ENCODE data around the gene DOCK1.

The DOCK1 gene

DNA sequence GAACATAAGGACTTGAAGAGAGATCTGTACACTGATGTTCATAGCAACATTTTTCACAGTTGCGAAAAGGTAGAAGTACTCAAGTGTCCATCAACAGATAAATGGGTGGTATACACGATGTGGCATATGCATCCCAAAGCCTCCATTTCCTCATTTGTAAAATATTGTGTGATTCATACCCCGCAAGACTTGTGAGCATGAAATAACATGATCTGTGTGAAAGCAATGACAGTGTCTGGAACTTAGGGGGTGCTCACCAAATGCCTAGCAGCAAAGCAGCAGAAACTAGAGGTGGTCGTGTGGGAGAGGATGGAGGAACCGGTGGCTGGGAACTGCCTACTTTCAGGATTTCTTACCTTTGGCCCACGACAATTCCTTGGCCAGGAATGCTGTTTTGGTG is 426.5 kb downstream of the DOCK1 start:
- no peaks in the 10 kb centered on the region for H3K4me1 Mint-ChIP-seq
- H3K27me3 Mint-ChIP-seq (ENCODE audit: low read depth, poor library complexity) = peaks cover 5% of the 10 kb centered on the region
- DNase-seq = no peak
- TF ChIP-seq CTCF (IDR thresholded peaks at IDR 0.05) = no peak
- H3K4me3 Mint-ChIP-seq = no peak overlapping the region
- peaks cover 21% of the 10 kb centered on the region for H3K36me3 Mint-ChIP-seq (ENCODE audit: low read depth)
- no peaks in the 10 kb centered on the region for H3K9me3 Mint-ChIP-seq
- H3K27ac Mint-ChIP-seq = no peak overlapping the region

- Mint-ChIP-seq H3K4me3 (no peak overlapping the region), H3K27ac (no peak overlapping the region), H3K27me3 (ENCODE audit: low read depth, poor library complexity) (peaks cover 5% of the 10 kb centered on the region), H3K9me3 (no peaks in the 10 kb centered on the region), H3K36me3 (ENCODE audit: low read depth) (peaks cover 21% of the 10 kb centered on the region), H3K4me1 (peaks cover 3% of the 10 kb centered on the region)
- no peak for DNase-seq
- no peak for TF ChIP-seq CTCF (IDR thresholded peaks at IDR 0.05)
Measured at GRCh38 chr10:127332631-127333030, 427.4 kb downstream of the DOCK1 start.

DNA sequence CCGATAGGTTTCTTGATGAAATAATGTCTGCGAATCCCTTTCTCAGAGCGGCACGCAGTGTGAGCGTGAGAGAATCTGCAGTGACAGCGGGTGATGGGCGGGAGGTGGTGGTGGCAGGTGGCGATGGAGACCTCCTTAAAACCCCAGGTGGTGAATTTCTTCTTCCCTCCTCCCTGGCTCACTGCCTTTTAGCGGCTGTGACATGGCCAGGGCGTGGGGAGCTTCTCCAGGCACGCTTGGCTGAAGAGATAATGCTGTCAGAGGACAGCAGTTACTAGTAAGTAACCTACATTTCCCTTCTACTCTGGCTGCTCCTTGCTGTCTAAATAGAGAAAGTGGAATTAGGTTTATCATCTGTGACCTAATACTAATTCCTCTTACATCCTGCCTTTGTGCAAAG is 432.6 kb downstream of the DOCK1 start:
- no peak overlapping the region for H3K4me3 Mint-ChIP-seq
- H3K27ac Mint-ChIP-seq = no peak overlapping the region
- no peaks in the 10 kb centered on the region for H3K9me3 Mint-ChIP-seq
- H3K36me3 Mint-ChIP-seq (ENCODE audit: low read depth) = no peaks in the 10 kb centered on the region
- DNase-seq = peak; percentile 14
- H3K4me1 Mint-ChIP-seq = peaks cover 30% of the 10 kb centered on the region
- peaks cover 5% of the 10 kb centered on the region for H3K27me3 Mint-ChIP-seq (ENCODE audit: low read depth, poor library complexity)
- no peak for TF ChIP-seq CTCF (IDR thresholded peaks at IDR 0.05)

GRCh38 chr10:127338399-127339110 is 433.3 kb downstream of the DOCK1 start:
- Mint-ChIP-seq H3K27ac (no peak overlapping the region), H3K4me3 (no peak overlapping the region), H3K27me3 (ENCODE audit: low read depth, poor library complexity) (peaks cover 5% of the 10 kb centered on the region), H3K4me1 (peaks cover 30% of the 10 kb centered on the region), H3K9me3 (no peaks in the 10 kb centered on the region), H3K36me3 (ENCODE audit: low read depth) (peaks cover 5% of the 10 kb centered on the region)
- no peak for TF ChIP-seq CTCF (IDR thresholded peaks at IDR 0.05)
- no peak for DNase-seq

DNA sequence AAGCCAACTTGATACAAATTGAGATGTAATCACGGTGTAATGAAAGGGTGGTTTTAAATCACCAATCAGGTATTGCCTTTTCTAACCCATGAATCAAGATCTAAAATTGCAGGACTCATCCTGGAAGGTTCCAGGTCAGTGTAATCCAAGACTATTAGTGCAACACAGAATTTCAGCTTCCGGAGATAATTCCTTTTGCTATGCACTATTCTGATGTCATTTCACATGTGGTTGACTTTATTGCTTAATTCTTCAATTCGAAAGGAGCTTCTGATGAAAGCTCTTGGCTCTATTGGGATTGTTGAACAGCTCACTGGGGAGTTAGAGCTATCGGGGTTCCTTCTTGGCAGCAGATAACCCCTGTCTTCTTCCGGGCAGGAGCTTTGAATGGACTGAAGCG is 438.6 kb downstream of the DOCK1 start:
- H3K4me3 Mint-ChIP-seq = no peak overlapping the region
- no peak for TF ChIP-seq CTCF (IDR thresholded peaks at IDR 0.05)
- H3K27me3 Mint-ChIP-seq (ENCODE audit: low read depth, poor library complexity) = no peaks in the 10 kb centered on the region
- H3K27ac Mint-ChIP-seq = no peak overlapping the region
- peaks cover 22% of the 10 kb centered on the region for H3K36me3 Mint-ChIP-seq (ENCODE audit: low read depth)
- no peaks in the 10 kb centered on the region for H3K9me3 Mint-ChIP-seq
- peaks cover 31% of the 10 kb centered on the region for H3K4me1 Mint-ChIP-seq
- DNase-seq = no peak

DNA sequence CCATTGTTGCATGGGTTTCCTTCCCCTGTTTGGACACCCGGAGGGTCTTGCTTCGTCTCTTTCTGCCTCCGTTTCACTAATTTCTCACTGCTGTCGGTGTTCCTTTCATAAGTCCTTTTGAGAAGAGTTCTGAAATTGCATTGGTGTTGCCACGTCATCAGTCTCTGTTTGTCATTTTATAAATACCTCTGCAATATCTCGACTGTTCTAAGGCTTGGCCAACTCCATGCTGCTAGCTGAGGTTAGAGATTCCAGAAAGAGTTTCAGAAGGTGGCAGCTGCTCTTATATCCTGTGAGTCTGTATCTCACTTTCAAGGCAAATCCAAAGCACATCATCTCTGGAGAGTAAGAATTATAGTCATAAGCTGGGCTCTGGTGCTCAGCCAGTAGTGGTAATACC is 439.1 kb downstream of the DOCK1 start:
- no peak overlapping the region for H3K27ac Mint-ChIP-seq
- no peak for DNase-seq

More for the DNA sequence above, 439.1 kb downstream of the DOCK1 start:
- Mint-ChIP-seq H3K27me3 (ENCODE audit: low read depth, poor library complexity) (no peaks in the 10 kb centered on the region), H3K4me1 (peaks cover 30% of the 10 kb centered on the region), H3K9me3 (no peaks in the 10 kb centered on the region), H3K36me3 (ENCODE audit: low read depth) (peaks cover 22% of the 10 kb centered on the region), H3K4me3 (no peak overlapping the region)
- no peak for TF ChIP-seq CTCF (IDR thresholded peaks at IDR 0.05)

All from nephron progenitor cell (in vitro differentiated cells).